CD4-positive, alpha-beta memory T cell (primary cell): ENCODE measurements around the gene NEGR1. TPM values are rescaled to one million over a fixed set of nuclear protein-coding genes. Genes with fewer than 3 reads are reported as not detected.

Source experiments
- CTCF ChIA-PET: fragments of 350-600 bp; sonication (Branson Sonifier 250); formaldehyde crosslinking; loops from one replicate; lab custom pipeline; 2021; ENCODE audit warnings: inconsistent platforms; ENCODE audit not compliant: partially characterized antibody; lab: Charles Lee
- POLR2A ChIA-PET: fragments of 350-600 bp; sonication (Branson Sonifier 250); formaldehyde crosslinking; loops from one replicate; lab custom pipeline; 2021; ENCODE audit not compliant: partially characterized antibody; lab: Charles Lee
- DNase-seq, 5 donors: peaks; one replicate each; pipeline versions ENCODE4 v3.0.0 to v3.0.0-alpha.2; 2020 to 2022; ENCODE audit warnings: mixed read lengths in 1 of 5
- H3K27ac ChIP-seq: one replicate; pipeline ENCODE4 v1.7.0; 2013; ENCODE audit warnings: low read depth, low read length
- H3K27me3 ChIP-seq: 2 replicates; pipeline ENCODE4 v1.7.0; 2013; ENCODE audit warnings: mild to moderate bottlenecking, low read length, moderate library complexity; ENCODE audit not compliant: insufficient read depth
- H3K36me3 ChIP-seq: 2 replicates; pipeline ENCODE4 v1.7.0; 2013; ENCODE audit warnings: mild to moderate bottlenecking, low read length, moderate library complexity; ENCODE audit not compliant: insufficient read depth
- H3K4me1 ChIP-seq: 2 replicates; pipeline ENCODE4 v1.7.0; 2013; ENCODE audit warnings: mild to moderate bottlenecking, low read length, moderate library complexity; ENCODE audit not compliant: insufficient read depth
- H3K4me3 ChIP-seq, 2 donors: one replicate each; pipeline ENCODE4 v1.7.0; 2013; ENCODE audit warnings: low read length in 2 of 2, mild to moderate bottlenecking in 1 of 2
- H3K9me3 ChIP-seq, 2 donors: one replicate each; pipeline ENCODE4 v1.7.0; 2013; ENCODE audit warnings: low read length in 2 of 2, control low read depth in 1 of 2; ENCODE audit not compliant: control insufficient read depth in 1 of 2
- H3K27ac Mint-ChIP-seq, 7 donors: one replicate each; pipeline ENCODE4 v1.8.0; 2020 to 2021; ENCODE audit warnings: mixed read lengths in 7 of 7, mild to moderate bottlenecking in 6 of 7, inconsistent platforms in 3 of 7, moderate library complexity in 3 of 7
- H3K27me3 Mint-ChIP-seq, 2 donors: one replicate each; pipeline ENCODE4 v1.8.0; 2020 to 2021; ENCODE audit warnings: mixed read lengths in 2 of 2
- H3K36me3 Mint-ChIP-seq, 2 donors: one replicate each; pipeline ENCODE4 v1.8.0; 2020 to 2021; ENCODE audit warnings: mixed read lengths in 2 of 2, inconsistent platforms in 1 of 2, mild to moderate bottlenecking in 1 of 2
- H3K4me1 Mint-ChIP-seq, 4 donors: one replicate each; pipeline ENCODE4 v1.8.0; 2020 to 2021; ENCODE audit warnings: mixed read lengths in 4 of 4, mild to moderate bottlenecking in 1 of 4
- H3K4me3 Mint-ChIP-seq, 8 donors: one replicate each; pipeline ENCODE4 v1.8.0; 2020 to 2021; ENCODE audit warnings: mixed read lengths in 8 of 8, mild to moderate bottlenecking in 7 of 8, moderate library complexity in 6 of 8, inconsistent platforms in 3 of 8
- H3K9me3 Mint-ChIP-seq, 8 donors: one replicate each; pipeline ENCODE4 v1.8.0; 2020 to 2021; ENCODE audit warnings: mixed read lengths in 8 of 8, mild to moderate bottlenecking in 5 of 8, inconsistent platforms in 3 of 8, moderate library complexity in 1 of 8
- intact Hi-C: fragments of 100-400 bp; cut with micrococcal nuclease; formaldehyde crosslinking; loops from one replicate; pipeline ENCODE4 v1.15.1; 2023
- polyA plus RNA-seq, 2 donors: library from polyadenylated mRNA; unstranded; fragments of 300-500 nt; fragmentation: Illumina TruSeq; gene quantifications; one replicate each; pipeline ENCODE4 v1.2.3, GENCODE V29; 2021
- total RNA-seq, 2 experiments: library from RNA; stranded (reverse); gene quantifications; one replicate each; pipeline ENCODE4 v1.2.3, GENCODE V29; 2021

The NEGR1 gene
- total and polyA plus RNA-seq, 4 experiments from 2014 or later: not detected

GRCh38 chr1:71711456-71711855, 570.9 kb downstream of the NEGR1 start:
- no peak overlapping the region for H3K27ac Mint-ChIP-seq
- Histone ChIP-seq H3K36me3 (no peaks in the 10 kb centered on the region), H3K4me3 (no peak overlapping the region), H3K4me1 (no peaks in the 10 kb centered on the region), H3K27me3 (no peaks in the 10 kb centered on the region), H3K27ac (no peak overlapping the region), H3K9me3 (peaks cover 0 to 4% of the 10 kb centered on the region in 2 donors)
- H3K4me3 Mint-ChIP-seq: no peak overlapping the region
- intact Hi-C loops: no loop called here
- peaks cover 2 to 40% (median 20%) of the 10 kb centered on the region in 8 donors for H3K9me3 Mint-ChIP-seq
- CTCF ChIA-PET: no interaction called here
- H3K27me3 Mint-ChIP-seq: no peaks in the 10 kb centered on the region
- POLR2A ChIA-PET: interaction anchor here (0.7 kb wide), 1 partner anchor 1746 kb away, joined by 5 read pairs; no protein-coding TSS in a partner anchor
- no peaks in the 10 kb centered on the region for H3K36me3 Mint-ChIP-seq
- no peaks in the 10 kb centered on the region for H3K4me1 Mint-ChIP-seq
- no peak for DNase-seq

GRCh38 chr1:71706029-71706671, 576.2 kb downstream of the NEGR1 start:
- Histone ChIP-seq H3K36me3 (no peaks in the 10 kb centered on the region), H3K4me1 (no peaks in the 10 kb centered on the region), H3K27me3 (no peaks in the 10 kb centered on the region), H3K27ac (no peak overlapping the region), H3K9me3 (no peaks in the 10 kb centered on the region), H3K4me3 (no peak overlapping the region)
- ChIA-PET CTCF (no interaction called here), POLR2A (no interaction called here)
- Mint-ChIP-seq H3K36me3 (no peaks in the 10 kb centered on the region), H3K4me1 (no peaks in the 10 kb centered on the region), H3K27ac (no peak overlapping the region), H3K4me3 (no peak overlapping the region), H3K27me3 (no peaks in the 10 kb centered on the region), H3K9me3 (peaks cover 5 to 55% (median 13%) of the 10 kb centered on the region in 8 donors)
- DNase-seq: no peak
- intact Hi-C loops: no loop called here

GRCh38 chr1:71698186-71698585, 584.2 kb downstream of the NEGR1 start:
- ChIA-PET CTCF (no interaction called here), POLR2A (no interaction called here)
- no peaks in the 10 kb centered on the region for H3K4me1 Mint-ChIP-seq
- H3K27ac Mint-ChIP-seq: no peak overlapping the region
- Histone ChIP-seq H3K36me3 (no peaks in the 10 kb centered on the region), H3K4me3 (no peak overlapping the region), H3K27ac (no peak overlapping the region), H3K9me3 (no peaks in the 10 kb centered on the region), H3K4me1 (no peaks in the 10 kb centered on the region), H3K27me3 (no peaks in the 10 kb centered on the region)
- no peaks in the 10 kb centered on the region for H3K36me3 Mint-ChIP-seq
- peaks cover 3 to 21% (median 7%) of the 10 kb centered on the region in 8 donors for H3K9me3 Mint-ChIP-seq
- no peak for DNase-seq
- H3K4me3 Mint-ChIP-seq: no peak overlapping the region
- intact Hi-C loops: no loop called here
- H3K27me3 Mint-ChIP-seq: no peaks in the 10 kb centered on the region

- H3K36me3 Mint-ChIP-seq: no peaks in the 10 kb centered on the region
- H3K9me3 ChIP-seq: no peaks in the 10 kb centered on the region
- intact Hi-C loops: no loop called here
- DNase-seq: no peak
- POLR2A ChIA-PET: no interaction called here
- H3K4me1 Mint-ChIP-seq: no peaks in the 10 kb centered on the region
- no peak overlapping the region for H3K4me3 Mint-ChIP-seq
- no peaks in the 10 kb centered on the region for H3K27me3 Mint-ChIP-seq
- H3K27ac ChIP-seq: no peak overlapping the region
- H3K4me1 ChIP-seq: no peaks in the 10 kb centered on the region
- CTCF ChIA-PET: no interaction called here
- no peaks in the 10 kb centered on the region for H3K27me3 ChIP-seq
- H3K27ac Mint-ChIP-seq: no peak overlapping the region
- H3K36me3 ChIP-seq: no peaks in the 10 kb centered on the region
- H3K4me3 ChIP-seq: no peak overlapping the region
- H3K9me3 Mint-ChIP-seq: peaks cover 0 to 10% (median 3%) of the 10 kb centered on the region in 8 donors
These were observed 586.5 kb downstream of the NEGR1 start for GRCh38 chr1:71695821-71696220.

GRCh38 chr1:71695084-71695483, 587.3 kb downstream of the NEGR1 start:
- Histone ChIP-seq H3K27ac (no peak overlapping the region), H3K4me3 (no peak overlapping the region), H3K9me3 (no peaks in the 10 kb centered on the region), H3K4me1 (no peaks in the 10 kb centered on the region), H3K27me3 (no peaks in the 10 kb centered on the region), H3K36me3 (no peaks in the 10 kb centered on the region)
- no peaks in the 10 kb centered on the region for H3K4me1 Mint-ChIP-seq
- DNase-seq: no peak
- no peak overlapping the region for H3K4me3 Mint-ChIP-seq
- intact Hi-C loops: no loop called here
- ChIA-PET CTCF (no interaction called here), POLR2A (no interaction called here)
- H3K9me3 Mint-ChIP-seq: peaks cover 0 to 10% (median 2%) of the 10 kb centered on the region in 8 donors
- no peaks in the 10 kb centered on the region for H3K27me3 Mint-ChIP-seq
- no peaks in the 10 kb centered on the region for H3K36me3 Mint-ChIP-seq
- H3K27ac Mint-ChIP-seq: no peak overlapping the region

GRCh38 chr1:71693581-71693980, 588.8 kb downstream of the NEGR1 start:
- Mint-ChIP-seq H3K4me1 (no peaks in the 10 kb centered on the region), H3K27ac (no peak overlapping the region), H3K4me3 (no peak overlapping the region), H3K9me3 (peaks cover 0 to 10% (median 2%) of the 10 kb centered on the region in 8 donors), H3K36me3 (no peaks in the 10 kb centered on the region), H3K27me3 (no peaks in the 10 kb centered on the region)
- no peak overlapping the region for H3K27ac ChIP-seq
- H3K27me3 ChIP-seq: no peaks in the 10 kb centered on the region
- no peaks in the 10 kb centered on the region for H3K9me3 ChIP-seq
- ChIA-PET POLR2A (no interaction called here), CTCF (no interaction called here)
- no peak for DNase-seq
- intact Hi-C loops: no loop called here
- H3K4me1 ChIP-seq: no peaks in the 10 kb centered on the region
- no peaks in the 10 kb centered on the region for H3K36me3 ChIP-seq
- H3K4me3 ChIP-seq: no peak overlapping the region

GRCh38 chr1:71689635-71690034, 592.7 kb downstream of the NEGR1 start:
- H3K4me1 ChIP-seq: no peaks in the 10 kb centered on the region
- no peaks in the 10 kb centered on the region for H3K27me3 ChIP-seq
- no peak overlapping the region for H3K27ac ChIP-seq
- no peaks in the 10 kb centered on the region for H3K4me1 Mint-ChIP-seq
- POLR2A ChIA-PET: no interaction called here
- no peaks in the 10 kb centered on the region for H3K9me3 ChIP-seq
- no peaks in the 10 kb centered on the region for H3K27me3 Mint-ChIP-seq
- no peak overlapping the region for H3K4me3 Mint-ChIP-seq
- H3K36me3 Mint-ChIP-seq: no peaks in the 10 kb centered on the region
- H3K4me3 ChIP-seq: no peak overlapping the region
- H3K36me3 ChIP-seq: no peaks in the 10 kb centered on the region
- CTCF ChIA-PET: no interaction called here
- no peak overlapping the region for H3K27ac Mint-ChIP-seq
- H3K9me3 Mint-ChIP-seq: peaks cover 0 to 5% (median 1%) of the 10 kb centered on the region in 8 donors
- intact Hi-C loops: no loop called here
- no peak for DNase-seq
